Stimulated activated CD8-positive, alpha-beta memory T cell treated with anti-CD3 and anti-CD28 coated beads, Interleukin-15, amount 100 ng/mL, for 48 hours (primary cell): Measurements from ENCODE around the gene C6orf47.
A peak's percentile ranks its signal among the peaks of the same experiment; 100 is the strongest.

Source experiments
- DNase-seq, 2 donors: peaks; one replicate each; pipeline ENCODE4 v3.0.0-alpha.2; 2020; ENCODE audit warnings: low read depth in 2 of 2

C6orf47 gene

GRCh38 chr6:31636698-31637596 is 23.6 kb downstream of the C6orf47 start:
- DNase-seq = no peak

DNA sequence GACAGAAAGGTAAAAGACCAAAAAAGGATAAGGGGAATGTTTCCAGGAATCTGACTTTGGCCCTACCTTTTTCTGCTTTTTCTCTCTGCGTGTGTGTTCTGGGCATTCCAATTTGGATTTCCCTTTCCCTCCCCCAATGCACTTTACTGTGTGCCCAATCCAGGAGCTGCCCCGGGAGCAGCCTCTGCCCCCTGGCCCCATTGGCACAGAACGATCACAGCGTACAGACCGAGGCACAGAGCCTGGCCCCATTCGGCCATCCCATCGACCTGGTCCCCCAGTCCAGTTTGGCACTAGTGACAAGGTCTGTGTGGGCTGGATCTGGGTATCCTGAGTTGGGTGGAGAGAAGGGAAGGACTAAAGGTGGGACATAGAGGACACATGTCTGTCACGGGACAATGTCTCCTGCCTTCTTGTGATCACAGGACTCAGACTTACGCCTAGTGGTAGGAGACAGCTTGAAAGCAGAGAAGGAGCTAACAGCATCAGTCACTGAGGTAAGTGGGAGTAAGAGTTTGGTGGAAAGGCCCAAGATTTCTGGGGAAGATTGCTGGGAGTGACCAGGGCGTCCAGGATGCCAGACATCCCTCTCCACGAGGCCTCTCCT is 25.5 kb downstream of the C6orf47 start:
- DNase-seq = no peak

DNA sequence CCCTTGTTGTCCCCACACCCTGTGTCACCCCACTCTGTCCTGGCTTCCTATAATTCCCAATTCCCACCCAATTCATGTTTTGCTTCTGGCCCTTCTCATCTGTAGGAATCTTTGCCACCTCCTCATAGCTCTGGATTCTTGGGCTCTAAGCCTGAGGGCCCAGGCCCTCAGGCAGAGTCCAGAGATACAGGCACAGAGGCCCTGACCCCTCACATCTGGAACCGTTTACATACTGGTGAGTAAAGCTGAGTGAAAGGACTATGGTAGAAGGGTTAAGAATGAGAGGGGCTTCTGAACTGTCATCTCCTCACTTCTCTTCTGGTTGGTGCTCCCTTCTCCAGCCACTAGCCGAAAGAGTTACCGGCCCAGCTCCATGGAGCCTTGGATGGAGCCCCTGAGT is 26.4 kb downstream of the C6orf47 start:
- no peak for DNase-seq

DNA sequence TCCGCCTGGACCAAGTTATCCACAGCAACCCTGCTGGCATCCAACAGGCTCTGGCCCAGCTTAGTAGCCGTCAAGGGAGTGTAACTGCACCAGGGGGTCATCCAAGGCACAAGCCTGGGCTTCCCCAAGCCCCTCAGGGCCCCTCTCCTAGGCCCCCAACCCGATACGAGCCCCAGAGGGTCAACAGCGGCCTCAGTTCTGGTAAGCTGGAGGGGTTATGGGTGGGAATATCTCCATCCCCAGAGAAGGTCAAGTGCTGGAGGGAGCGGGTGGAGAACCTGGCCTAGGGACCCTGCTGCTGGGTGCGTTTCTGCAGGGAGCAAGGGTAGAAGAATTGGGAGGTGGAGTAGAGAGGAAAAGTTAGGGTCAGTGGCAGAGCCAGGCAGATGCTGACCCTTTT is 27.1 kb downstream of the C6orf47 start:
- DNase-seq = no peak

DNA sequence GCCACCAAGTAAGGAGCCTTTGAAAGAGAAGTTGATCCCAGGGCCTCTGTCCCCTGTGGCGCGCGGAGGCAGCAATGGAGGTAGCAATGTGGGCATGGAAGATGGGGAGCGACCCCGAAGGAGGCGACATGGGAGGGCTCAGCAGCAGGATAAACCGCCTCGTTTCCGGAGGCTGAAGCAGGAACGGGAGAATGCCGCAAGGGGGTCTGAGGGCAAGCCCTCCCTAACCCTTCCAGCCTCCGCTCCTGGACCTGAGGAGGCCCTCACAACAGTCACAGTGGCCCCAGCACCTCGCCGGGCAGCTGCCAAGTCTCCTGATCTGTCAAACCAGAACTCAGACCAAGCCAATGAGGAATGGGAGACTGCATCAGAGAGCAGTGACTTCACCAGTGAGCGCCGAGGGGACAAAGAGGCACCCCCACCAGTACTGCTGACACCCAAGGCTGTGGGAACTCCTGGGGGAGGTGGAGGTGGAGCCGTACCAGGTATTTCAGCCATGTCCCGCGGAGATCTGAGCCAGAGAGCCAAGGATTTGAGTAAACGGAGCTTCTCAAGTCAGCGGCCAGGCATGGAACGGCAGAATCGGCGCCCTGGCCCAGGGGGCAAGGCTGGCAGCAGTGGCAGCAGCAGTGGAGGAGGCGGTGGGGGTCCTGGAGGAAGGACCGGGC is 28.2 kb downstream of the C6orf47 start:
- no peak for DNase-seq

DNA sequence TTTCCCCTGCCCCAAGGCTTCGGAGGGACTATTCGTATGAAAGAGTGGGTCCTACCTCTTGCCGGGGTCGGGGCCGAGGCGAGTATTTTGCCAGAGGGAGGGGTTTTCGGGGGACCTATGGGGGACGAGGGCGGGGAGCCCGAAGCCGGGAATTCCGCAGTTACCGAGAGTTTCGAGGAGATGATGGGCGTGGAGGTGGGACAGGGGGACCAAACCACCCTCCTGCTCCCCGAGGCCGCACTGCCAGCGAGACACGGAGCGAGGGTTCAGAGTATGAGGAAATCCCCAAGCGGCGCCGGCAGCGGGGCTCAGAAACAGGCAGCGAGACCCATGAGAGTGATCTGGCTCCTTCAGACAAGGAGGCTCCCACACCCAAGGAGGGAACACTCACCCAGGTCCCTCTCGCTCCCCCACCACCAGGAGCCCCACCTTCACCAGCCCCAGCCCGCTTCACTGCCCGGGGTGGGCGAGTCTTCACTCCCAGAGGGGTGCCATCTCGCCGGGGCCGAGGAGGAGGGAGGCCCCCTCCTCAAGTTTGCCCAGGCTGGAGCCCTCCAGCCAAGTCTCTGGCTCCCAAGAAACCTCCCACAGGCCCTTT is 28.8 kb downstream of the C6orf47 start:
- no peak for DNase-seq

DNA sequence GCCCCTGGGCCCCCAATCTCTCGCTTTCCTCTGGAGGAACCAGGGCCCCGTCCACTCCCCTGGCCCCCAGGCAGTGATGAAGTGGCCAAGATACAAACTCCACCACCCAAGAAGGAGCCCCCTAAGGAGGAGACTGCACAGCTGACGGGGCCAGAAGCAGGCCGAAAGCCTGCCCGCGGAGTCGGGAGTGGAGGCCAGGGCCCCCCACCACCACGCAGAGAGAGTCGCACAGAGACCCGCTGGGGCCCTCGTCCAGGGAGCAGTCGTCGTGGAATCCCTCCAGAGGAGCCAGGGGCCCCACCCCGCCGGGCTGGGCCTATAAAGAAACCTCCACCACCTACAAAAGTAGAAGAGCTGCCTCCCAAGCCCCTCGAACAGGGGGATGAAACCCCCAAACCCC is 29.4 kb downstream of the C6orf47 start:
- DNase-seq = no peak

DNA sequence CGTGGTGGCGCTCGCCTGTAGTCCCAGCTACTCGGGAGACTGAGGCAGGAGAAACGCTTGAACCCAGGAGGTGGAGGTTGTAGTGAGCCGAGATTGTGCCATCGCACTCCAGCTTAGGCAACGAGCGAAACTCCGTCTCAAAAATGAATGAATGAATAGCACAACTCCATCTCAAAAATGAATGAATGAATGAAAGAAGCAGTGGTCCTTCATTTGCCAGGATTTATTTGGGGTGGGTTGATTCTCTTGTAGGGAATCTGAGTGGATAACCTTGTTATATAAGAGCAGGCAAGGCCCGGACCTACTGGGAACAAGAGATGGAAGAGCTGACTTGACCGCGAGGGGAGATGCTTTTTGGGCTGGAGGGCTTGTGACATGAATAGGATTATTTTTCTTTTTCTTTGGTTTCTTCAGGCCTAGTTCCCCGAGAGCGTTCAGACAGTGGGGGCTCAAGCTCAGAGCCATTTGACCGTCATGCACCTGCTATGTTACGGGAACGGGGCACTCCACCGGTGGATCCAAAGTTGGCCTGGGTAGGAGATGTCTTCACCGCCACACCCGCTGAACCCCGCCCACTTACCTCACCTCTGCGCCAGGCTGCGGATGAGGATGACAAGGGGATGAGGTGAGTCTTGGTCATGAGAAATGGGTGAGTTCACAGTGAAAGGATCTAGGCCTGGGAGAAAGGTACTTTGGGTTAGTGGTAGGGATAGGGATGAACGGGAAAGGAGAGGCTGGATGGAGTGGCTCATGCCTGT is 30.2 kb downstream of the C6orf47 start:
- no peak for DNase-seq

DNA sequence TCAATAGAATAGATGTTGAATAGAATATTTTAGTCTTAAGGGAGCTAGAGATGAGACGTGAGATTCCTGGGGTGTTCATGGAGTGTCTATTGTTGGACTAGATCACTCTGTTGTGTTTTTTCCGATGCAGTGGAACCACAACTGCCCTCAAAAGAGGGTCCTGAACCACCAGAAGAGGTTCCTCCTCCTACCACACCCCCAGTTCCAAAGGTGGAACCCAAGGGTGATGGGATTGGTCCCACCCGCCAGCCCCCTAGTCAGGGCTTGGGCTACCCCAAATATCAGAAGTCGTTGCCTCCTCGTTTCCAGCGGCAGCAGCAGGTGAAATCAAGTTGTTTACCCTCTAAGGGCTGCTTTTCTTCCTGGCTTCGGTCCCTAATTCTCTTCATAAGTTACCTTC is 31.6 kb downstream of the C6orf47 start:
- DNase-seq = no peak

DNA sequence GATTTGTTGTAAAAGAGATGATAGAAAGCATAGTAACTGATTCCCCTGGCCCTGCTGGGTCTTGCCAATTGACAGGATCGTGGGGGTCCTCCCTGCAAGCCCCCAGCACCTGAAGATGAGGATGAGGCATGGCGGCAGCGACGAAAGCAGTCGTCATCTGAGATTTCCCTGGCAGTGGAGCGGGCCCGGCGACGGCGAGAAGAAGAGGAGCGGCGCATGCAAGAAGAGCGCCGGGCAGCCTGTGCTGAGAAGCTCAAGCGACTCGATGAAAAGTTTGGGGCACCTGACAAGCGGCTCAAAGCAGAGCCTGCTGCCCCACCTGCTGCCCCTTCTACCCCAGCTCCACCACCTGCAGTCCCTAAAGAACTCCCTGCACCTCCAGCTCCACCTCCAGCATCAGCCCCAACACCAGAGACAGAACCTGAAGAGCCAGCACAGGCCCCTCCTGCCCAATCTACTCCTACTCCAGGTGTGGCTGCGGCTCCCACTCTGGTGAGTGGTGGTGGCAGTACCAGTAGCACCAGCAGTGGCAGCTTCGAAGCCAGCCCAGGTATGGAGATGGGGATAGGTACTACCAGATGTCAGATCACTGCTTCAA is 32.8 kb downstream of the C6orf47 start:
- DNase-seq = no peak

DNA sequence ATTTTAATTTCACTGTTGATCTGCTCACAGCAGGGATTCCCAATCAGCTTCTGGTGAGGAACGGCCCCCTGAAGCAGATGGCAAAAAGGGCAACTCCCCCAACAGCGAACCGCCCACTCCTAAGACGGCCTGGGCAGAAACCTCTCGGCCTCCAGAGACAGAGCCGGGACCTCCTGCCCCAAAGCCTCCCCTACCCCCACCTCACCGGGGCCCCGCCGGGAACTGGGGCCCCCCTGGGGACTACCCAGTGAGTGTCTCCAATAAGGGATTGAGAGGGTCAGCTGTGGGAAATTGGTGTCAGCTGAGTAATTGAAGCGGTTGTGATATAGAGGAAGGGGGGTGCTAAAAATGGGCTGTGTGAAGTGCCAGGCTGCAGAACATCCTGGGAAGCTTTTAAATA is 33.6 kb downstream of the C6orf47 start:
- DNase-seq = no peak

DNA sequence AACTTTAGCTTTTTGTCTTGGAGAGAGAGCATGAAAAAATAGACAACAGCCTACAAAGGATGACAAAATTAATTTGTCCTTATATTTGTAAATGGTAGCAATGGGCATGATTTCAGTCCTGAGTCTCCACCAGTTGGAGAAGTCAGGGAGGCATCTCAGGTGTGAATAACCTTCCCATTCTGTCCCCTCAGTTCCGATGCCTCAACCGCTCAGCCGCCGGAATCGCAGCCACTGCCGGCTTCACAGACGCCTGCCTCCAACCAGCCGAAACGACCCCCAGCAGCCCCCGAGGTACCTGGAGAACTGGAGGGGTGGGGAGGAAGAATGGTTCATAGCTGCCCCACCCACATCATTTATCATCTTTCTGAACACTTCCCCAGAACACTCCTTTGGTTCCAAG is 36.5 kb downstream of the C6orf47 start:
- no peak for DNase-seq

DNA sequence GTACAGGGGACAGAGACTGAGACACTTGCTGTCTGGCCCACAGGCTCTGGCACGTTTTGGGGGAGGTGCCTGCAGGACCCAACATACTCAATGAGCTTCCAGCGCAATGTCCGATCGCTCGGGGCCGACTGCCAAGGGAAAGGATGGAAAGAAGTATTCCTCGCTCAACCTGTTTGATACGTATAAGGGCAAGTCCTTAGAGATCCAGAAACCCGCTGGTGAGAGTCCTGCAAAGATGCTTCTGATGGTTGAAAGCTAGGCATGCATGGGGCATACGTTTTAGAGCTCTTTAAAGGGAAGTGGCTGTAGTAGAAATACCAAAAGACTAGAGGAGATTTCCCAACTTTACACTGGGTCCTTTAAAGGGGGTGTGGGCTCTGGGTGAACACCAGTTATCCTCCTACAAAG is 37.9 kb downstream of the C6orf47 start:
- no peak for DNase-seq

- DNase-seq = no peak
These were observed 38.6 kb downstream of the C6orf47 start for GRCh38 chr6:31621991-31622390.

DNA sequence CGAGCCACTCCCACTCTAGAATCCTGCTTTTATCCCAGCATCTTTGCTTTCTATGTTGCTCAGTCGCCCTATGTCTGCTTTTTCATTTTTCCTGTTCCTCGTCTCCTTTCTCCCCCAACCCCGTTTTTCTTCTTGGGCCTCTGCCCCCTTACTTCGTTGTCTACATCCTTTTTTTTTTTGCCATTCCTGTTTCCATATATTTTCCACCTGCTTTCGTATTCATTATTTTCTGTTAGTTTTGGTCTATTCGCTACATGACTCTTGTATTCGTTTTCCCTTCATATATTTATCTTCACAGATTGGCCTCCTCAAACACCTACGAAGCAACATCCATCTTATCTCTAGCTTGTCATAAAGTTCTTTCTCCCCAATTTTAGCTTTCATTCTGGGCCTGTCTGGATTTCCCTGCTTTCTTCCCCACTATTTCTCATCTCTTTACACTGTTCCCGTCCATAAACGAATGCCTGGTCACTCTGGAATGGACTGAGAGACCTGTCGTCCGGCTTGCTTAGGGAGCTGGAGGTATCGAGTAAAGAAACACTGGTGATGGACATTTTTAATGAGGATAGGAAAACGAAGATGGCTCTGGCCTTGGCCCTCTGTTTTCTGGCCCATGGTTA is 39.1 kb downstream of the C6orf47 start:
- no peak for DNase-seq

- peak in 1 of 2 donors; percentile 93 for DNase-seq
These were observed 39.8 kb downstream of the C6orf47 start, which contains the start of gene PRRC2A for GRCh38 chr6:31620586-31621319. Gene PRRC2A (plus strand): TSS chr6:31620715. CDS start chr6:31622790, 2,075 bp downstream.

- peak; percentile 96 to 97 for DNase-seq
These were observed 40.6 kb downstream of the C6orf47 start for GRCh38 chr6:31619805-31620585.

DNA sequence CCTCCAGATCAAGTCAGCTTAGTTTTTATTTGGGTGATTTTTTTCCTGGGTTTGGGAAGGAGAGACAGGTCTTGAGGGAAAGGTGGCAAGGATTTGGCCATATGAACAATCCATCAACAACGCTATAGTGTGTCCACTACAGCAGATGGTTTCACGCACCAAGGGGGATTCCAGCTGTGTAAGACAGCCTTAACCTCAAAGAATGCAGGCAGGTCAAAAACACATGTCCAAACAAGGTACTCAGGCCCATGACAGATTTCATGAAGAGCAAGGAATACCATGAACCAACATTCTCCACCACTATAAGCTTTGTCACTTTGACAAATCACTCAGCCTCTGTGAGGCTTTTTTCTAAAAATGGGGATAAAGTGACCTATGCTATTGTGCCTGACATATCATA is 43.6 kb downstream of the C6orf47 start:
- no peak for DNase-seq

GRCh38 chr6:31615748-31616147 is 44.8 kb downstream of the C6orf47 start:
- no peak for DNase-seq
